LoVo (cell line): ENCODE data around the gene ANKMY2.
A peak's percentile ranks its signal among the peaks of the same experiment; 100 is the strongest.
"Not testable (repeated sequence)": the region's sequence is repeated elsewhere in the genome, so short reads cannot be mapped to it uniquely, and the experiment has no call there.

Experiments used
- DNase-seq: peaks from one replicate; pipeline ENCODE4 v3.0.0-alpha.2; 2016; ENCODE audit warnings: low spot score

The ANKMY2 gene

GRCh38 chr7:16645593-16646471 lies at the start of gene ANKMY2, which contains the start of gene BZW2:
ANKMY2 (minus strand) TSS chr7:16645754; CDS start chr7:16645573, 181 bp downstream.
BZW2 (plus strand) TSS chr7:16646181; CDS start chr7:16665444, 19,263 bp downstream.
- DNase-seq = peak; percentile 99

- no peak for DNase-seq
These were observed 49.3 kb upstream of the ANKMY2 start for GRCh38 chr7:16694806-16695205.

DNA sequence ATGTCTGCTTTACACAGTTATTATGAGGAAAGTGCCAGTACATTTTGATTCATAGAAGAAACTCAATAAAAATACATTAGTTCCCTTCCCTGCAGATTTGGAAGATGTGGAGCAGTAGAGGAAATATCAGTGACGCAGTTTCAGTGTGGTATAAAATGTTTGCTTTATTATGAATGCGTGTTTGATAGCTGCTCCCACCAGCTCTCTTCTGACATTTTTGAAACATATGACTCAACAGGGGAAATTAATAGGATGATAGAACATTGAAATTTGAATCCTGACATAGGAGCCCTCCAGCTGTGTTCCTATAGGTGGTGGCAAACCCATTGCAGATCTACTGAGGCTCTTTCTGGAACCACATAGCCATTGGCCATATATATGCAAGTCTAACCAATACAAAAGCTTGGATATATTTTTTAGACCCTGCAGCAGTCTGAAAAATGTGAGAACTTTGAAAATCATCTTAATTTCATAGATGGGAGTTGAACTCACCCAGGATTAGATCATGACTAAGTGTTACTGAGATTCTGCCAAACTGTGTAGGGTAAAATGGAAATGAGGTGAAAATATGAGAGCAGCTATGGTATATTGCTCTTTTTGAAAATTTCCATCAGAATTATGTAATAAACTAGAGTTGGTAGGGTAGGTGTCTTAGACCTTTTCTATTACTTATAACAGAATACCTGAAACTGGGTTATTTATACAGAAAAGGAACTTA lies 48.2 kb upstream of the ANKMY2 start:
- DNase-seq = no peak

- DNase-seq = no peak
These were observed 45.7 kb upstream of the ANKMY2 start for GRCh38 chr7:16691241-16691640.

- DNase-seq = no peak
These were observed 42.7 kb upstream of the ANKMY2 start for GRCh38 chr7:16688249-16688648.

GRCh38 chr7:16685535-16685934 lies 40.0 kb upstream of the ANKMY2 start:
- DNase-seq = no peak

GRCh38 chr7:16684935-16685334 lies 39.4 kb upstream of the ANKMY2 start:
- no peak for DNase-seq

DNA sequence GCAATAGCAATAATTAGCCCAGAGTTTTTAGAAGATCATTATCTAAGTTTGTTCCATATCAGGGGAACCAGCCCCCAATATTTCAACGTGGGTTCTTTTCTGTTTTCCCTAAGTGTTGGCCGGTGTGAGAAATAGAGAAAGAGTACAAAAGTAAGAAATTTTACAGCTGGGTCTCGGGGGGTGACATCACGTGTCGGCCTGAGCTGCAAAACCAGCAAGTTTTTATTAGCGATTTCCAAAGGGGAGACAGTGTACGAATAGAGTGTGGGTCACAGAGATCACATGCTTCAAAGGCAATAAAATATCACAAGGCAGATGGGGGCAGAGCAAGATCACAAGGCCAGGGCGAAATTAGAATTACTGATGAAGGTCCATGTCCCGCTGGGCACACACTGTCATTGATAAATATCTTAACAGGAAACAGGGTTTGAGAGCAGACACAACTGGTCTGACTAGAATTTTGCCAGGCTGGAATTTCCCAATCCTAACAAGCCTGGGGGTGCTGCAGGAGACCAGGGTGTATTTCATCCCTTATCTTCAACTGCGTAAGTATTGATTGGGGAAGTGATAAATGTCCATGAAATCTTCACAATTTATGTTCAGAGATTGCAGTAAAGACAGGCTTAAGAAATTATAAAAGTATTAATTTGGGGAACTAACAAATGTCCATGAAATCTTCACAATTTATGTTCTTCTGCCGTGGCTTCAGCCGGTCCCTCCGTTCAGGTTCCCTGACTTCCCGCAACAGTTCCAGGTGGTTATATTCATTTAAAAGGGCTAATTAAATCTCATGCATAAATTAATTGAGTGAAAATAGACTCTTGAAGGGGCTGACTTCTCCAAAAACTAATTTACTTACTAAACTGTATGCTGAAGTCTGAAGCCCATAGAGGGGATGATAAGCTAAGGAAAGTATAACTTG lies 33.4 kb upstream of the ANKMY2 start:
- DNase-seq = not testable (repeated sequence)

DNA sequence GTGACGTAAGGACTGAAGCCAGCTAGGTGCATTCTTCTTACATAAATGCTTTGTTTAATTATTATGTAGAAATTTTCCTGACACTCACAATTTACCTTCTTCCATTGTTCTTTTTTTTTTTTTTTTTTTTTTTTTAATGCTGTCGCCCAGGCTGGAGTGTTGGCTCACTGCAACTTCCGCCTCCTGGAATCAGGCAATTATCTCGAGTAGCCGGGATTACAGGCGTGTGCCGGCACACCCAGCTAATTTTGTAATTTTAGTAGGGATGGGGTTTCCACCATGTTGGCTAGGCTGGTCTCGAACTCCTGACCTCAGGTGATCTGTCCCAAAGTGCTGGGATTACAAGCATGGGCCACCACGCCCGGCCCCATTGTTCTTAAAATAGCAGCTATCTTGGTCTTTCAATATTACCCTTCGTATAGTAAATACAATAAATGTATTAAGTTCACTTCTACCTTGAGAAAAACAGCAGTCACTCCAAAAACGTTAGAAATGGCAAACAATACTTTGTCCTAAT lies 32.5 kb upstream of the ANKMY2 start:
- DNase-seq = no peak

DNA sequence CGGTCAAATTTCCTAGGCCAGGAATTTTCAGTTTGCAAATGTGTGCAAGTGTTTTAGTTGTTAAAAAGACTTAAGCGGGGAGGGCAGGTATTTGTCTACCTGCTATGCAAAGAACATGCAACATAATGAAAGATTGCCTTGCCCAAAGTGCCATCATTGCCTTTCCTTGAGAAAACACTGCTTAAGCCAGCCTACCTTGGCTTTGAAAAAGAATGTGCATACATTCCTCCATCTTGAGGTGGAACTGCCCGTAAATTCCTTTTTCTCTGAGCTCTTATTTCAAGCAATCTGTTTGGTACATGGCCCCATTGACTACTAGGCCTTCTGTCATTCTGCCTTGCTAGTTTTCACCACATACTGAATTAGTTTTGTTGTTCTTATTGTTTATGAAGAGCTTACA lies 29.7 kb upstream of the ANKMY2 start:
- no peak for DNase-seq

DNA sequence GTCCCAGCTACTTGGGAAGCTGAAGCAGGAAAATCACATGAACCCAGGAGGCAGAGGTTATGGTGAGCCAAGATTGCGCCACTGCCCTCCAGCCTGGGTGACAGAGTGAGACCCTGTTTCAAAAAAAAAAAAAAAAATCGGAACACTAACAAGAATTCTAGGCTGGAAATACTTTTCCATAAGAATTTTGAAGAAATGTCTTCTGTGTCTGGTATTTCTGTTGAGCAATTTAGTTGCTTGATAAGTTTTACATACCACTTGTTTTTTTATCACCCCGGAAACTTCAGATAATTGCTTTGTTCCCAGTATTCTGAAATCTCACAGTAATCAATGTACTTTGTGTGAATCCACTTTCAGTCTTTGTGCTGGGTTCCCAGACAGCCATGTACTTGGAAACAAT lies 26.3 kb upstream of the ANKMY2 start:
- no peak for DNase-seq

DNA sequence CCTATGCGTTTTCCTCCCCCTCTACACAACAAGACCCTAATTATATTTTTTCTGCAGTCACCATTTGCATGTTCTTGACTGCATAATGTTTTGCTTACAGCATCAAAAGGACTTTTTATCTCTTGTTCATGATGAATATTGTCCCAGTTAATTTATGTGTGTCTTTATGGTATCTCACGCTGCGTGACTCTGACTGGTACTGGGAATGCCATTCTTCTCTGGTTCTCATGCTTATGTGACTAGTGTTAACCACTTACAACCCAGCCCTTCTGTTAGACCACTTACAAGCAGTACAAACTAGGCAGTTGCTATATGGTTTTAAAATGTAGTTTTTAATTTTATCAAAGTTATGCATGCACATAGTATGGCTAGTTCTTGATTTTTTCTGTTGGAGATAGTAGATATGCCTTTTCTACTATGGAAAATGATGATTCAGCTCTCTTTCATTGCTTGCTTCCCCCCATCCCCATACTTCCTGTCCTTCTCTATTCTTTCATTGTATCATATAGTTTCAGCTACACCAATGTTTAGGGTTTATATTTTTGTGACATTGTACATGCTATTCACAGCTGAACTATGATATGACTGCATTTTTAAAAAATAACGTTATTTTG lies 25.3 kb upstream of the ANKMY2 start:
- DNase-seq = no peak

GRCh38 chr7:16670021-16670420 lies 24.5 kb upstream of the ANKMY2 start:
- DNase-seq = no peak

DNA sequence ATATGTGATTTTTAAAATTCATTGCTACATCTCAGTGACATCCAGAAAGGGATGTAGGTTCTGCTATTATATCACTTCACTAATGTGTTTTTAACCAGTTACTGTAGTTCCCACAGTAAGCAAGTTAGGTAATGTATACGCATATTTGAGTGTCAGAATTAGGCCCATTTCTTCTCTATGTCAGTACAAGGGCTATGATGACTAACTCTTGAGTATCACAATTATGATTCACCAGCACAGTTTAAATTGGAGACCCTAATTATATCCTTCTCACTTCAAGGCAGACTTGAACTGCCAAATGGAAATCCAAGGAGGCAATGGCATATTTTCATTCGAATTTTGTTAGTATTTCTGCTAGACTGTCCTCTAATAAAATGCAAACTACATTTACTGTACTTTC lies 24.0 kb upstream of the ANKMY2 start:
- no peak for DNase-seq

- DNase-seq = no peak
These were observed 23.4 kb upstream of the ANKMY2 start for GRCh38 chr7:16668978-16669377.

GRCh38 chr7:16668049-16668858 lies 22.7 kb upstream of the ANKMY2 start:
- DNase-seq = peak; percentile 63

DNA sequence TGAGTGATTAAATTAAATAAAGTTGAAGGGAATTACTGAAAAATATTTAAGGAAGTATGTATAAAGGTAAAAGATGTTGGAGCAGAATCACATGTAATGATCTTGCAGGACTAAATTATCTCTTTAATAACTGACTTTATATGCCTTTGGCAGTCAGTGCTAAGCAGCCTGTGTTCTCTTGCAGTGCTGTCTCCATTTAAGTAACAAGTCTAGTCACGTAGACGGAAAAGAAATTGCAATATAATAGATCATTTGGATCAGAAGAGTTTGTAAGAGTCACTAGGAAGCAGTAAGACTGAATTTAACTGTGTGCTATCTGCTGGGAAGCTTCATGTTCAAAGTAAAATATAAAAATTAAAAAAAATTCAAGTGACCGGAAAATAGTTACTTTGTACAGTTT lies 21.8 kb upstream of the ANKMY2 start:
- DNase-seq = no peak

DNA sequence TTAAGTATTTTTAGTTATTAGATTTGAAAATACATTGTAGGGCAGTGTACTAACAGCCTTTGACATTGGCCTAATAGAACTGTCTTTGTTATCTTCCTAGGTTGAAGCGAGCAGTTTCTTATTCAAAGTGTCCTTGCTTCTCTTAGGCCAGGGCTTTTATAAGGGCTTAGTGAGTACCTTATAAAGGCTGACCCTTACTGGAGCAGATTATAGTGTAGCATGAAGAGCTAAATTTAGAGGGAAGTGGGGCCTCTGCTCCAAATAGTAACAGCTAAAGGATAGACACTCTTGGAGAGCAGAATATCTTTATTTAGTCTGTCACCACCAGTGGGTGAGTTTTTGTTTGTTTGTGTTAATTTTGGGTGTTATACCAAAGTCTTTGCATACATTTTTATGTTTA lies 16.4 kb upstream of the ANKMY2 start:
- DNase-seq = no peak

DNA sequence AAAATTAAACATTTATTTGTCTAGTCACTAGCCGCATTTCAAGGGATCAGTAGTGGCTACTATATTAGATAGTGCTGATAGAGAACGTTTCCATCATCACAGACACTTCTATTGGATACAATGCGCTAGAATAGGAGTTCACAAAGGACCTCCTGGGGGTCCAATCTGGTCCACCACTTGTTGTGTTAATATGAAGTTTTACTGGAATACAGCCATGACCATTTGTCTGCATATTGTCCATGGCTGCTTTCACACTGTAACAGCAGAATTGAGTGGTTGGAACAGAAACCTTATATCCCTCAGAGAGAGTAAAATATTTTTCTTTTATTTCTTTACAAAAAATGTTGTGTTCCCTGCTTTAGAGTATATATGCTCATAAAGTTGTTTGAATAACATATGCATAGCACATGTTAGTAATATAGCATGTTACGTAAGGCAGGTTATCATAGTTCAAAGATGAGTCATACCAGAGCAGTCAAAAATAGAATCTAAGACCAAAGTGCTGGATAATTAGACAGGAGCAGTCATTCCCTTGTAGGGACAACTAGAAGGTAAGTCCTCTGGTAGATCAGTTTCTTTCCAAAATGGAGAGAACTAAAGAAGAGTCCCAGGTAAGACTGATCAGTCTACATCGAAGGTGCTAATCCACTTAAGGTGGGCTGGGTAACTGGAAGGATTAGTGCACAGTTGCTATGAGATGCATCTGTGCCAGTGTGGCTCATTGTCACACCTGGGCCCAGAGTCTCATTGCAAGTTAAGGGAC lies 15.3 kb upstream of the ANKMY2 start:
- peak; percentile 82 for DNase-seq
